ENCODE results near the gene CLDN34.

Gene CLDN34, protein sequence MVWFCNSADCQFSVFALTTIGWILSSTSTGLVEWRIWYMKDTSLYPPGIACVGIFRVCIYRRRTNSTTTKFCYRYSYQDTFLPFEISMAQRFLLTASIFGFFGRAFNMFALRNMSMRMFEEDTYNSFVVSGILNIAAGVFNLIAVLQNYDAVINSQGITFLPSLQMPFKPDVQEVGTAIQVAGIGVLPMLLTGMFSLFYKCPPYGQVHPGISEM

DNA sequence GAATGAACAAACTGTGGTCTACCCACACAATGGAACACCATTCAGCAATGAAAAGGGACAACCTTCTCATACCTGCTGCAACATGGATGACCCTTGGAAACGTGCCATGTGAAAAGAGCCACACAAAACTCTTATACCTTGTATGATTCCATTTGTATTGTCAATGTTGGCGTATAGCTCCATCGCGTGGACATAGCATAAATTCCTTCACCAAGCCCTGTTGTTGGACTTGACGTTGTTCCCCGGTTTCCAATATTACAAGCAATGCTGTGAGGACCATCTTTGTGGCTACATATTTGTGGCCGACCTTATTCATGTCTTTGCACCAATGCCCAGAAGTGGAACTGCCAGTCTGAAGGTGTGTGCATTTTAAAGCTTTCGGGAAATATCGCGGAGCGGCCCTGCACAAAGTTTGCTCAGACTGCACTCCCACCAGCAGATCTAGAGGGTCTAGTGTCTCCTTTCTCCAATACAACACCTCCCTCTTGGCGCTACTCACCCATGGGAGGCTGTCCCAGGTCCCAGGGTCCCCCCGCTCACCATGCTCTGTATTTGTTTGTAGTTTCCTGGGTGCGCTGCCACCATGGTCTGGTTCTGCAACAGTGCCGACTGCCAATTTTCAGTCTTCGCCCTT lies at the start of gene CLDN34:
TSS of gene CLDN34 (plus strand) at position 584 of the 634 bp plus-strand sequence. CDS start at position 584, 0 bp downstream.
- DNase-seq (ENCODE audit: low read depth in 1 of 2, low spot score in 1 of 2): no peak

- DNase-seq (ENCODE audit: low read depth in 1 of 2, low spot score in 1 of 2): no peak
Observed at GRCh38 chrX:9917861-9918260, 49.3 kb upstream of the CLDN34 start.

- DNase-seq (ENCODE audit: low read depth in 1 of 2, low spot score in 1 of 2): no peak
Observed at GRCh38 chrX:9919632-9920172, 47.5 kb upstream of the CLDN34 start.

- no peak for DNase-seq (ENCODE audit: low read depth in 1 of 2, low spot score in 1 of 2)
Observed at GRCh38 chrX:9921407-9921806, 45.8 kb upstream of the CLDN34 start.

DNA sequence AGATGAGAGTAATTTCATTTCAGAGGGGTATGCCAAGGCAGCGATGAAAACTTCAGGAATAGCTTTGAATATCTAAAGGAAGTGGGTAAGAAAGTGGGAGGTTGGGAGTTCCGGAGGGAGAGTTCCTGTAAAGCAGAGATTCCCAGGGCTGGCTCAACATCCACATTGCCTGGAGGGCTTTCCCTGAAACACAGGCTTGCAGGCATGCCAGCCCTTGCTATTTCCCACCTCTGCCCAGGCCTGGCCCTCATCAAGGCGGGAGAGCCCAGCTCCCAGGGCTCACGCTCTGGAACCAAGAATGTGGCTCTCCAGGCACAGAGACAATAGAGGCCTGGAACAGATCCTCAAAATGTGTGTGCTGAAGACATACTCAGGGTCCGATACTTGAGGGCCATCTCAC lies 43.8 kb upstream of the CLDN34 start:
- DNase-seq (ENCODE audit: low read depth in 1 of 2, low spot score in 1 of 2): no peak

DNA sequence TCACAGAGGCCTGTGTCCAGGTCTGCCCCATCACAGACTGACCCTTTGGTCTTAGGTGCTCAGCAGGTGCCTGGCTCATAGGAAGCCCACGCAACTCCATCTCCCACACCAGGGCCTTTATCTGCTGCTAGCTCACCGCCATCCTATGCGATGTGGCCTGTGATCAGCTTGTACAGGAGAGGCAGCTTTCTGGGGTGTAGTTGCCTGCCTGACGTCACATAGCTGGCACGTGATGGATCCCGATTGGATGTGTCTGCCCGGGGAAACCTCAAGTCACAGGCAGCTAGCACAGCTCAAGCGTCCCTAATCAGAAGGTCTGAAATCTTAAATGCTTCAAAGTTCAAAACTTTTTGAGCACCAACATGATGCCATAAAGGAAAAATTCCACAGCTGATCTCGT lies 41.2 kb upstream of the CLDN34 start:
- DNase-seq (ENCODE audit: low read depth in 1 of 2, low spot score in 1 of 2): no peak

- DNase-seq (ENCODE audit: low read depth in 1 of 2, low spot score in 1 of 2): no peak
Observed at GRCh38 chrX:9927698-9928482, 39.3 kb upstream of the CLDN34 start.

GRCh38 chrX:9935436-9935835 lies 31.7 kb upstream of the CLDN34 start:
- DNase-seq (ENCODE audit: low read depth in 1 of 2, low spot score in 1 of 2): no peak

DNA sequence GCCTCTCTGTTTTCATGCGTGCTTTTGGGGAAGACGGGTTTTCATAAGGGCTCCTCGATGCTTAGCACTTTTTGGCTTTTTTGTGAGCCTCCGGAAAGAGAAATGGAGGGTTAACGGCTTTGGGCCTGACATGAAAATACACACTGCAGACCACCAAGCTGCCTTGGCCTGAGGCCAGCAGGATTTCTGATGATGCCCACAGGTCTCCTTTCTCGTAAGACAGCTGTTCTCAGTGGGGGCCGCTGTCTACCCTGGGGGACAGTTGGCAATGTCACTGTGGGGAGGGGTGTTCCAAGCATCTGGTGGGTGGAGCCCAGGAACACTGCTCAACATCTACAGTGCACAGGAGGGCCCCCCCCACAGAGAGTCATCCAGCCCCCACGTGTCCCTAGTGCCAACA lies 29.4 kb upstream of the CLDN34 start:
- DNase-seq (ENCODE audit: low read depth in 1 of 2, low spot score in 1 of 2): no peak

DNA sequence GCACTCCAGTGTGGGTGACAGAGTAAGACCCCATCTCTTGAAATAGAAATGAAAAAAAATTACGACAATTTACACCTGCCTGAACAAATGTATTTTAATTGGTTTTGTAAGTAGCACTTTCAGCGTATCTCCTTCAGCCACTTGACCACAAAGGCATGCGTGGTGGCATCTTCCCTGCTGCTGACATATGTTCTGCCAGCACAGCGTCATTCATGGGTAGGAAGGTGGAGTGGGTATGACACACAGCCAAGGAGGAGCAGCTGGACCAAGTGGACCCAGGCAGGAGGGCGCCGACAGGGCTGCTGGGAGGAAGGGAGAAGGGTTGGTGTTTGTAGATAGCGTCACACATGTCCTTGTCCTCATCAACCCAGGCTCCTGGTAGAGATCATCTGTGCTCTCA lies 28.6 kb upstream of the CLDN34 start:
- no peak for DNase-seq (ENCODE audit: low read depth in 1 of 2, low spot score in 1 of 2)

GRCh38 chrX:9940421-9940820 lies 26.7 kb upstream of the CLDN34 start:
- DNase-seq (ENCODE audit: low read depth in 1 of 2, low spot score in 1 of 2): no peak

GRCh38 chrX:9942086-9942485 lies 25.1 kb upstream of the CLDN34 start:
- peak; percentile 1 to 9 for DNase-seq (ENCODE audit: low read depth in 1 of 2, low spot score in 1 of 2)

DNA sequence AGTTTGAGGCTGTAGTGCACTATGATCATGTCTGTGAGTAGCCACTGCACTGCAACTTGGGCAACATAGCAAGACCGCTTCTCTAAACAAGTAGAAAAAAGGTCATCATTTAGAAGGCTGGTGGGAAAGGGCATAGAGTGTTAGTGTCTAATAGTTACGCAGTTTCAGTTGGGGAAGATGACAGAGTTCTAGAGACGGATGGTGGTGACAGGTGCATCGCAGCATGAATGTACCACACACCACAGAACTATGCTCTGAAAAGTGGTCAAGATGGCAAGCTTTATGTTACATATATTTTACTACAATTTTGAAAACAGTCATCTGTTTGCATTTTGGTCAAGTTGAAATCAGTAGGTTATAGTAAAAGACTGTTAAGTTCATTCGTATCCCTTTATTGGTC lies 23.7 kb upstream of the CLDN34 start:
- no peak for DNase-seq (ENCODE audit: low read depth in 1 of 2, low spot score in 1 of 2)

DNA sequence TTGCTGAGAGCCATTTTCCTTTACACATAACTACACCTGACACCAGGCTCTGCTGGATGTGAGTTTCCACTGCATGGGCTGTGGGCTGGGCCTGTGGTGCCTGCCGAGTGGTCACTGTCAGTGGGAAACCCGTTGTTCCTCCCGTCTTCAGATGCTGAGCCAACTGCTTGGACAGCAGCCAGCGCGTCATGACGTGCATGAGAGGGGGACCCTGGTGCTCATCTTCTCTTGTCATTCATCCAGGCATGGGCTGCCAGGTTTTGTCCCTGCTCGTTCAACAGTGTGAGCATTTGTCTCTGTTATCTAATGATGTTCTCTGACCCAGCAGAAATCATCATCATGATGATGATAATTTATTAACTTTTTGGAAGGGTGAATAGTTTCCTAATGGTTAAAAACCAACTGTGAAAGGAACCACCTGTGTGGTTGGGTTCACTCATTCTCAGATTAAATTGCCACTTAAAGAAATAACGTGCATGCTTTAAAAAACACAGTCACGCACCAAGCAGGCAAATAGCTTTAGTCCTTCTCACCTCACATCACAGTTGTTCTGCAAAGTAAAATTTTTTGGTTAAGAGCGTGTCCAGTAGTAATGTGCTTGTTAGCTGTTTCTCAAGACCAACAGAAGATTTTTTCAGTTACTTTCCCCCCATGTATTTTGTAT lies 19.9 kb upstream of the CLDN34 start:
- DNase-seq (ENCODE audit: low read depth in 1 of 2, low spot score in 1 of 2): no peak

DNA sequence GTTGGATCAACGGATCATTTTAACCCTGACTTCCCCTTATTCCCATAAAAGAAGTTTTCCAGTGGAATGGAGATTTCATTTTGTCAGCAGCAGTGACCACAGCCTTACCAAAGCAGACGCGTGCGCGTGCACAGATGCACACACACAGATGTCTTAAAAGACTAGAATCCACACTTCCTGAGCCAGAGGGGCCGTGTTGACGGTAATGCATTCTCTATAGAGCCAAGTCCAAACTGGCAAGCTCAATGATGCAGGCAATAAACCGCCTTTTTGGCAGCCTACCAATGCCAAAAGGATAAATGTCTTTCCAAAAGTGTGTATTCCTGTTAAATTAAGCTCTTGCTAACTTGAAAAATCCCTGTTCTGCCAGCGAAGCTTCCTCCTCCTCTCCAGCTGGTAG lies 18.8 kb upstream of the CLDN34 start:
- DNase-seq (ENCODE audit: low read depth in 1 of 2, low spot score in 1 of 2): no peak

DNA sequence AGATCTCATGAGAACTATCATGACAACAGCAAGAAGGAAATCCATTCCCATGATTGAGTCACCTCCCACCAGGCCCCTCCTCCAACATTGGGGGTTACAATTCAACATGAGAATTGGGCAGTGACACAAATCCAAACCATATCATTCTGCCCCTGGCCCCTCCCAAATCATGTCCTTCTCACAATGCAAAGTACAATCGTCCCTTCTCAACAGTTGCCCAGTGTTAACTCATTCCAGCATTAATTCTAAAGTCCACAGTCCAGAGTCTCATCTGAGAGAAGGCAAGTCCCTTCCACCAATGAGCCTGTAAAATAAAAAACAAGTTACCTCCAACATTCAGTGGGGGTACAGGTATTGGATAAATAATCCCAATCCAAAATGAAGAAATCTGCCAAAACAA lies 14.9 kb upstream of the CLDN34 start:
- no peak for DNase-seq (ENCODE audit: low read depth in 1 of 2, low spot score in 1 of 2)

- DNase-seq (ENCODE audit: low read depth in 1 of 2, low spot score in 1 of 2): no peak
Observed at GRCh38 chrX:9953396-9953795, 13.8 kb upstream of the CLDN34 start.

DNA sequence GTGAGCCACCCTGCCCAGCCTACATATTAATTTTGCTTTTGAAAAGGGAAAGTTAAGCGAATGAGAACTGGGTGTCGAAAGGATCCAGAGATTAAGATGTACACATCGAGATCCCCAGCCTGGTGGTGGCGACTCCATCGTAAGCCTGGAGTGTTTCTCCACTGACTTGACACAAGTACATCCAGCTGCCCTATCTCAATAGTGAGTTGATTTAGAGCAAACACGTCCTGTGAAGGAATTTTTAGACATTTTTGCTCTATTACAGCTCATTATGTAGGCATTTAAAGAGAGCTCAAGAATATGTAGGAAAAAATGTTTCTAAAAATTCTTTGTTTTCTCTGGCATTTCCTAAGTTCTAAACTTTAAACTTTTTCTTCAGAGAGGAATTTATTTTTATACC lies 11.7 kb upstream of the CLDN34 start:
- no peak for DNase-seq (ENCODE audit: low read depth in 1 of 2, low spot score in 1 of 2)

DNA sequence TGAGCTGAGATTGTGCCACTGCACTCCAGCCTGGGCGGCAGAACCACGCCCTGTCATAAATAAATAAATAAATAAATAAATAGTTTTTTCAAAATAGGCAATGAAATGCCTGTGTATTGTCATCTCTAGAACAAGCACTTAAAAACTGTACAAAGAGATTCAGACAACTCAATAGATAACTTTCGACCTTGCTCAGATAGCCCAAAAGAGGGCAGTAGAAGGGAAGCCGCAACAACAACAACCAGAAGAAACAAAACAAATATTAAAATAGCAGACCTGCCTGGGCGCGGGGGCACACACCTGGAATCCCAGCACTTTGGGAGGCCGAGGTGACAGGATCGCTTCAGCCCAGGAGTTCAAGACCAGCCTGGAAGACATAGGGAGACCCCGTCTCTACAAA lies 9.4 kb upstream of the CLDN34 start:
- no peak for DNase-seq (ENCODE audit: low read depth in 1 of 2, low spot score in 1 of 2)

DNA sequence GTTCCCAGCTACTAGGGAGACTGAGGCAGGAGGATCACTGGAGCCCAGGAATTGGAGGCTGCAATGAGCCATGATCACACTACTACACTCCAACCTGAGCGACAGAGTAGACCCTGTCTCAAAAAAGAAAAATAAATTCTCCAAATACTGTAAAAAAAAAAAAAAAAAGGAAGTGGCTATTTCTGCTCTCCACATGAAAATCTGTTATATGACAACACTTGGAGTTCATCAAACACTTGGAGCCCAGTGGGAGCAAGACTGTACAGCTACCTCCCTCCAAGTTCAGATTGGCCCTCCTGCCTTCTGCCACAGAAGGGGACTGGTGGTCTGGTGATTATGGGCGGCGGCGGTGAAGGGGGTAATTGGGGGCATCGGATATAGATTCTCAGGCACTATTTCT lies 9.0 kb upstream of the CLDN34 start:
- DNase-seq (ENCODE audit: low read depth in 1 of 2, low spot score in 1 of 2): no peak

- no peak for DNase-seq (ENCODE audit: low read depth in 1 of 2, low spot score in 1 of 2)
Observed at GRCh38 chrX:9961750-9962149, 5.4 kb upstream of the CLDN34 start.

DNA sequence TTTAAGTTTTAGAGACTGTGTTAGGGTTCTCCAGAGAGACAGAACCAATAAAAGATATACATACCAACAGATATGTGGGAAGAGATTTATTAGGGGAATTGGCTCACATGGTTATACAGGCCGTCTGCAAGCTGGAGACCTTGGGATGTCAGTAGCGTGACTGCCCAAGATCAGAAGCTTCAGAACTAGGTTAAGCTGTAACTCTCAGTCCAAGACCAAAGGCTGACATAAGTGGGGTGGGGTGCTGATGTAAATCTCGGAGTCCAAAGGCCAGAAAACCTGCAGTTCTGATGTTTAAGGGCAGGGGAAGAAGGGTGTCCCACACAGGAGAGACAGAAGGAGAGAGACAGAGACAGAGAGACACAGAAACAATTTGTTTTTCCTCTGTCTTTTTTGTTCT lies 10.5 kb downstream of the CLDN34 start:
- DNase-seq (ENCODE audit: low read depth in 1 of 2, low spot score in 1 of 2): no peak
